GM23248 (cell line): Measurements from ENCODE around the gene HLA-DQB2.

Experiments
- EZH2 ChIP-seq: fragments of 200-600 bp; sonication (generic); IDR thresholded peaks from 2 replicates; pipeline ENCODE4 v1.6.1; 2018; ENCODE audit warnings: antibody characterized with exemption, mild to moderate bottlenecking; ENCODE audit not compliant: insufficient read depth, poor library complexity, severe bottlenecking
- EZH2phosphoT487 ChIP-seq: fragments of 200-600 bp; sonication (generic); IDR thresholded peaks from 2 replicates; pipeline ENCODE4 v1.6.1; 2018; ENCODE audit warnings: antibody characterized with exemption, moderate library complexity, mild to moderate bottlenecking, low read depth; ENCODE audit not compliant: insufficient read depth

DNA sequence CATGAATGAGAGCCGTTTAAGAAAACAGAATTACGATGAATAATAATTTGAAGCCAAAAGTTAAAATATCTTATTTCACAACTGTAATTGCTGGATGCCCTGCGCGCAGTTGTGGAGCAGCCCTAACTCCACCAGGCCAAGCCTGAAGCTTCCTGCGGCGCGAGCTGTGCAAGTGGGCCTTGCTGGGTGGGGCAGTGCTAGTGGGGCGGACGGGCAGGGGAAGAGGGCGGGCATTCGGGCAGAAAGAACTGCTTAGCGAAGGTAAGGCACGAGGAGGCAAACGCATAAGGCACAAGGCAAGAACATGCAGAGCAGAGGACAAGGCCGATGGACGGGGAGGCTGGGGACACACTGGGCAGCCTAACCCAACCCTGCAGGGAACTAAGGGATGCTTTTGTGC, 2.3 kb downstream of the HLA-DQB2 start:
- TF ChIP-seq EZH2 (no peak), EZH2phosphoT487 (no peak)
